GM18511 (cell line): ENCODE measurements around the gene PCGF1.
"Not testable (repeated sequence)": the region's sequence is repeated elsewhere in the genome, so short reads cannot be mapped to it uniquely, and the experiment has no call there.

Experiments
- ATAC-seq: cut with Tn5 transposase; IDR thresholded peaks from one replicate; pipeline ENCODE4 v1.9.1; 2021; ENCODE audit warnings: mild to moderate bottlenecking, moderate library complexity; ENCODE audit not compliant: unreplicated experiment

Gene PCGF1

DNA sequence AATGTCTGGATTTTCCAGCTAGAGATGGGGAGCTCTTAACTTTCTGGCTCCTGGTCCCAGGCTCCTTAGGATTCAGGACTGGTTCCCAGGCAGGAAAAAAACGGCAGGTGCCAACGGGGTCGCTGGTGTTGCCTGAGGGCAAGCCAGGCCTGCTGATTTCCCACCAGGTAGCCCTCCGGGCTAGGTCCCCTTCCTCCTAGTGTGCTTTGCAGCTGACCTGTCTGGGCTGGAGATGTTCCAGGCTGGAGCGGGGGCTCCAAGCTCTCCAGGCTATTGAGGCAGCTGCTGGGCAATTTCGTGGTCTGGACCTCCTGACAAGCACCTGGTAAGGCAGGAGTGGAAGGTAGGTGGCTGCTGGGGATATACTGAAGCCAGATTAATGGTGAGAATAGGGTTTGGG lies 33.0 kb downstream of the PCGF1 start:
- no peak for ATAC-seq

DNA sequence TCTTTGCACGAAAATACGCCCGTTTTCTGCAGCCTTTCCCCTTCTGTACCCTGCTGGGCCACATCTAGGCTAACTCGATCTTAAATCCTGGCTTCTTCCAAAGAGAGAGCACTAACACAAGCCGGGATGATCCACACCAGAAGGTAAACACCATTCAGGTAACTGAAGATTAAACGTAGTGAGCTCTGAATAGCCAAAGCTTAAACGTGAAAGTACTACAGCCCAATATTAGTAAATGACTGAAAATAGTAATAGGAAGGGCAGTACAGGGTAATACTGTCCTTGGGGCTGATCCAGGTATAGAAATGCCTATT lies 34.6 kb downstream of the PCGF1 start:
- ATAC-seq = no peak

DNA sequence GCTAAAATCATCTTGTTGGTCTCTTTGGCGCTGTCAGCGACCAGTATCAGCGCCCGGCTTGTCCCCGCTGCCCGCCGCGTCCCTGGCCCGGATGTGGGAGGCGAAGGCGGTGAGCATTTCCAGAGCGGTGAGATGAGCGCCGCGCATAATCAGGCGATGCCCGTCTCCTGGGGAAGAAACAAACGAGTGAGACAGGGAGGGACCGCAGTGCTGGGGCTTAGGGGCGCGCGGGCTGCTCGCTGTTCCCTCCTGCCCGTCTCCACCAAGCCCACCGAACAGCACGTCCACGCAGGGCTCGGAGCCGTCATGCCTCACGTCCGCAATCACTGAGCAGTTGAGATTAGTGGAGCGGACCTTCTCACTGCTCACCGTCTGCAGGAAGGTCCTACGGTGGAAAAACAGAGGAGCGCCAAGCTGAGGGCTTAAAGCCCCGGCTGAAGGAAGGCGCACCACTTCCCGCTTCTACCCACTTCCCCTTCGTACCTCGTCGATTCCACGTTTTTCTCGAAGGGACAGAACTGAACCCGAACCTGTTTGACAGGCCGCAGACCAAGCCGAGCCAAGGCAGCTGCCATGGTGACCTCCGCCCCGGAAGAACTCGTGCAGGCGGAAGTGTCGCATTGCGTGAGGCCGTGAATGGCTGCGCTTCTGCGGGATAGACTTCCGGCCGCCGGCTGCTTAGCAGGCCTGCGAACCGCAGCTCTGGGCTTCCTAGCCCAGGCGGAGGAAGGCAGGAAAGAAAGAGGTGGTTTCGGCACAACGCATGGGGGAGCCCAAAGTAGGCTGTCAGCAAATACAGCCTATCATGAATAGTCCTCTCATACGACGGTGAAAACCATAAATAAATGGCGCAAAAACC lies 35.2 kb downstream of the PCGF1 start, which contains the start of gene MRPL53:
MRPL53 (minus strand) TSS at position 595 of the 859 bp plus-strand sequence; CDS start at position 575, 20 bp downstream.
- peak; percentile 94 for ATAC-seq

DNA sequence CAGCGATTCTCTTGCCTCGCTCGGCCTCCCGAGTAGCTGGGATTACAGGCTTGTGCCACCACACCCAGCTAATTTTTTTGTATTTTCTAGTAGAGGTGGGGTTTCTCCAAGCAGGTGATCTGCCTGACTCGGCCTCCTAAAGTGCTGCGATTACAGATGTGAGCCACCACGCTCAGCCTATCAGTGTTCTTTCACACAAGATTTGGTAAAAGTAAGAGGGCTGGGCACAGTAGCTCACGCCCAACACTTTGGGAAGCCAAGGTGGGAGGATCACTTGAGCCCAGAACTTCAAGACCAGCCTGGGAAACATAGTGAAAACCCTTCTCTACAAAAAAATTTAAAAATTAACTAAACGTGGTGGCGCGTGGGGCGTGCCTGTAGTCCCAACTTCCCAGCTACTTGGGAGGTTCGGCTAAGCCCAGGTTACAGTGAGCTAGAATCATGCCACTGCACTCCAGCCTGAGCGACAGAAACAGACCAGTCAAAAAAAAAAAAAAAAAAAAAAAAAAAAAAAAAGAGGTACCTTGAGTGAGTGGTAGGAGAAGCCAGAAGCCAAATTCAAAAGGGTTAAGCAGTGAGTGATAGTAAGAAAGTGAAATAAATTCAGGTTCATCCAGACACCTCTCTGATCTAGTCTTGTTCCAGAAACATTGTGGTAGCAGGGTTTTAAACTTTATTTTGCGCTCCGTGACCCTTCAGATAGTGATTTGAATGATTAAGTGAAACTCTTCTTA lies 36.0 kb downstream of the PCGF1 start:
- ATAC-seq = no peak

DNA sequence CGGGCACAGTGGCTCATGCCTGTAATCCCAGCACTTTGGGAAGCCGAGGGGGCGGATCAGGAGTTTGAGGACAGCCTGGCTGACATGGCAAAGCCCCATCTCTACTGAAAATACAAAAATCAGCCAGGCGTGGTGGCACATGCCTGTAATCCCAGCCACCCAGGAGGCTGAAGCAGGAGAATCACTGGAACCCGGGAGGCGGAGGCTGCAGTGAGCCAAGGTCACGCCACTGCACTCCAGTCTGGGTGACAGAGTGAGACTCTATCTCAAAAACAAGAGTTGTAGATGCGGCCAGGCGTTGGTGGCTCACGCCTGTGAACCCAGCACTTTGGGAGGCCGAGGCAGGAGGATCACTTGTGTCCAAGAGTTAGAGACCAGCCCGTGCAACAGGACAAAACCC lies 36.8 kb downstream of the PCGF1 start:
- ATAC-seq = not testable (repeated sequence)

DNA sequence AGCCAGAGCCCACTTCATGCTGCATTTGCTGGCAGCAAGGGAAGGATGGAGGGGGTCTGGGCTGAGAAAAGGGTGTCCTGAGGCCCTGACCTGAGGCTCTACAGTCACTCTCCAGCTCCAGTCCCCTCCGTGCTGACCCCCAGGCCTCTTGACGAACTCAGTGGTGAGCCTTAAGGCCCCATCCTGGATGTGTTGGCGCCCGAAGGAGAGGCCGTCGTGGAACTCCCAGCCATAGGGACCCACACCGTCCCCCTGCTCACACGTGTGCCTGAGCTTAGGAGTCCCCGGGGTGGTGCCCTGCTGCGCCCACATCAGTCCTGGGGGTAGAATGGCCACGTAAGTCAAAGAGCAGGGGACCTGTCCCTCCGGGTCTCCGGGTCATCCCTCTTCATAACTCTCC lies 43.1 kb downstream of the PCGF1 start:
- ATAC-seq = peak; percentile 12

DNA sequence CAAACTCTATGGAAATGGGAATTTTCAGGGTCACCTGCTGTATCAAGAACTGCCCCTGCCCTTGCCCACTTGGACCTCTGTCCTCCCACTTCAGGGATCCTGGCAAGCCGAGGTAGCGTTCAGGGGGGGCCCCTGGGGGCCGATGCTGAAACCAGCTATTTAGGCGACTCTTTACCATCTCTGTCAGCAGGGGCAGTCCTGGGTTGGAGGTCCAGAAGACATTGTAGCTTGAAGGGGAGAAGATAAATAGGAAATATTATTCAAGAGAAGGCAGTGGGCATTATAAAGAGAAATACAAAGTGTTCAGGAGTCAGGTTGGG lies 44.7 kb downstream of the PCGF1 start:
- ATAC-seq = no peak

DNA sequence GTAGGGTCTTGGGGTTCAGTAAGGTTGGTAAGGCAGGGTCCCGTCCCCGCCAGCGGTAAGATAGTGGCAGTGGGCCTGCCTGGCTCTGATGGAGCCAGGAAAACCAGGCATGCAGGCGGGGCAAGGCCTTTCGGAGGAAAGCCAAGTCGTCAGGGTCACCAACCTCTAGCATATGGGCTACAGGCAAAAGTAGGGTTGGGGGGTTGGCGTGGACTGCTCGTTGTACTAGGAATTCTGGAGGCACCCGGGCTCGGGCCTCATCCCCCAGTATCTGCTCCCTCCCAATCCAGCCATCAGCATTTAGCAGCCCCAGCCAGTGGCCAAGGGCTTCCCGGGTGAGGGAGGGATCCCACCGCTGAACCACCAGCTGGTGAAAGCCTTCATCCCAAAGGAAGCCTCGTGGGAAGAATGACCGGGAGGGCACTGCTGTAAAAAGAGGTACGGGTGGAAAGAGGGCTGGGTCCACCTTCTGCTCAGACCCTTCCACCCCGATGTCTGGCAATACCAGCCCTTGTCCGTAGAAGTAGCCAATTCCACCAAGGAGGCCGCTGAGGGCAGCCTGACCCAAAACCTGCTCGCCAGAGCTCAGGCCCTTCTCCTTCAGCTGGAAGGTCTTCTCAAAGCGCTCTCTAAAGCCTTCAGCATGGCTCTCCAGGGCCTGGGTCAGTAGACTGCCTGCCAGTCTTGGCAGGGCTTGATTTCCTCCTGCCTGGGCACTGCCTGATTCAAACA lies 45.3 kb downstream of the PCGF1 start:
- ATAC-seq = no peak

DNA sequence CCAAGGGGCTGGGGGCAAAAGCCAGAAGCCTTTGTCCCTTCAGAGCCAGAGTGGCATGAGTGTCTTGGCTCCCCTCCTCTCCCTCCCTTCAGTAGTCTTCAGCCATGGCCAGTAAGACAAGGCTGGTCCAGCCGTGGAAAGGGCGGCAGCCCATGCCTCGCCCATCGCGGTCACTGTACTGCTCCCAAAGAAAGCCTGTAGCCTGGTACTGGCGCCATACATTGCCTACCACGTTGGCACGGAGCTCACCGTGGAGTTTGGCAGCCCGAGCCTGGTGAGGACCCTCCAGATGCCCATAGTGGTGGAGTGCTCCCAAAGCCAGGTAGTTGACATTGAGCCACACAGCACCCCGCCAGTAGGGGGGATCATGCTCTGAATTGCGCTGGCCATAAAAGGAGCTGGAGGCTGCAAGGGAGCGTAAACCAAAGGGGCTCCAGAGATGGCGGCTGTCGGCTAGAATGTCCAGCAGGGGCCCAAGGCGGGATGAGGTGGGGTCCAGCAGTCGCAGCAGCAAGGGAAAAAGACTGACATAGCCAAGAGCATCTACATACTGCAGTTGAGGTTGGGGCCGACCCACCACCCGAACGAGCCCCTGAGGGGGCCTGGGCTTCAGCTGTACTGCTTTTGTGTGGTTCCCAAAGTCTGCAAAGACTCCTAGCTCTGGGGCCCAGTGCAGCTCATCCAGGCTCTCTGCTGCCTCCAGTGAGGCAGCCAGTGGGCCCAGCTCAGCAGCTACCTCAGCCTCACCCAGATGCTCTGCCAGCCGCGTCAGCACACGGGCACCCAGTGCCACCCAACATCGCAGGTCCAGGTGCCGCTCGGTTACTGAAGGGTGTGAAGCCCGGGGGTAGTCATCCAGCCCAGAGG lies 46.1 kb downstream of the PCGF1 start:
- ATAC-seq = no peak

DNA sequence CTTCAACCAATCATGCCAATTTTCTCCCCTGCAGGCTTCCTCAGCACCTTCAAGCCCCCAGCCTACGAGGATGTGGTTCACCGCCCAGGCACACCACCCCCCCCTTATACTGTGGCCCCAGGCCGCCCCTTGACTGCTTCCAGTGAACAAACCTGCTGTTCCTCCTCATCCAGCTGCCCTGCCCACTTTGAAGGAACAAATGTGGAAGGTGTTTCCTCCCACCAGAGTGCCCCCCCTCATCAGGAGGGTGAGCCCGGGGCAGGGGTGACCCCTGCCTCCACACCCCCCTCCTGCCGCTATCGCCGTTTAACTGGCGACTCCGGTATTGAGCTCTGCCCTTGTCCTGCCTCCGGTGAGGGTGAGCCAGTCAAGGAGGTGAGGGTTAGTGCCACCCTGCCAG lies 47.3 kb downstream of the PCGF1 start:
- not testable (repeated sequence) for ATAC-seq

DNA sequence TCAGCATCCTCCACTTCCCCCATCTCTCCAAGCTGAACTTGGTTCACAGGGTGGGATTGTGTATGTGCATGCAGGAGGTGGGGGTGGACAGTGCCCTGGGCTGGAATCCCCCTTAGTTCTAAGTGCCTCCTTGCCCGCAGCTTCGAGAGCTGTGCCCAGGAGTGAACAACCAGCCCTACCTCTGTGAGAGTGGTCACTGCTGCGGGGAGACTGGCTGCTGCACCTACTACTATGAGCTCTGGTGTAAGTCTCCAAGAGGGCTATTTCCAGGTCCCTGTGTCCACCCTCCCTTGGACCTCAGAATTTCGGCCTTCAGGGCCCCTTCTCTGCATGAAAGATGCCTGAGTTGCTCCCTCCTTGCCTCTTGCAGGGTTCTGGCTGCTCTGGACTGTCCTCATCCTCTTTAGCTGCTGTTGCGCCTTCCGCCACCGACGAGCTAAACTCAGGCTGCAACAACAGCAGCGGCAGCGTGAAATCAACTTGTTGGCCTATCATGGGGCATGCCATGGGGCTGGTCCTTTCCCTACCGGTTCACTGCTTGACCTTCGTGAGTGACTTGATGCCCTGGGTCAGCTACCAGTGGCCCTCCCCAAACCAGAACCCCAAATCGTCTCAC lies 47.9 kb downstream of the PCGF1 start:
- ATAC-seq = not testable (repeated sequence)

DNA sequence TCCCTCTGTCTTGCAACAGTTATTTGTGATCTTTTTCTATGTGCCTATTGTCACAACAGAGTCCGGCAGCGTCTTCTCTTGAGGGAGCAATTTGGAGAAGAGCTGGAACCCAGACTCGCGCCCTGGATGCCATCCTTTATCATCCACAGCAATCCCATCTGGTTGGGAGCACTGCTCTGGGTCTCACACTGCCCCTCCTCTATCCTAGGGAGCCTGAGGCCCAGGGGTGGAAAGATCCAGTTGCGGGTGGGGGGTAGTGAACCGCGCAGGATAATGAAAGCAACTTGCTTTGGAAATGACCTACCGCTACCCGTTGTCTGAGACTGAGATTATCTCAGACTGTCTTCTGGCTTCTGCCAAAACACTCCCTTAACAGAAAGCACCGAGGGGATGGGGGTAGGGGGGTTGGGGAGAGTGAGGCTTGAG lies 48.5 kb downstream of the PCGF1 start:
- no peak for ATAC-seq

DNA sequence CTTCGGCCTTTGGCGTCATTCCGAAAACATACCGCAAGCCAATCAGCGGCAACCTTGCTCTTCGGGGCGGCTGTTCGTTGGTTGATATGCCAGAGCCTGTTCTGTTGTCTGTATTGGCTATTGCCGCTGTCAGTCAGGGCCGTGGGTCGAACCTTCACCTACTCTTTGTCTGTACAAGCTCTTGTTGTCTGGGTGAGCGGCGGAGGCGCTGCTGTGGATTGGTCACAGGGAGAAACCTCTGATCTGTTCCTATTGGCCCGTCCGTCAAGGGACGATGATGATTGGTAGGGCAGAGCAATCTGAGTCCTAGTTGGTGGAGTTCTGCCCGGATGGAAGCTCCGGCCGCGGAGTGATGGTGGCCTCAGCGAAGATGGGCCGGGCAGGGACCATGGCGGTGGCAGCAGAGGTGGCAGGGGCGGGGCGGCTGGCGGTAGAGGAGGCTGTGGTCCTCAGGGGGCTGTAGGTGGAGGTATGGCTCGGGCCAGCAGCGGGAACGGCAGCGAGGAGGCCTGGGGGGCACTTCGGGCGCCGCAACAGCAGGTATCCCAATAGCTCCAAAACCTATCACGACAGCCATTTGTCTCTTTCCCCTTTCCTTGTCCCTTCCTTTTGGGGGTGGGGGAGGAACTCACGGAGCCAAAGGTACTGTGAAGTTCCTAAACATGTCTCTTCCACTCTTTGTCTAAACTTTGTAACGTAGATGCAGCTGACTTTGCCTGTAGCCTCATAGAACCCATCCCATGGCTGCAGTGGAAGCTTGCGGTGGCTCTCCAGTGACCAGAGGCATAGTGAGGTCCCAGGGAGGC lies 49.2 kb downstream of the PCGF1 start, which contains the start of gene WBP1:
WBP1 (plus strand) TSS at position 307 of the 806 bp plus-strand sequence; CDS start at position 472, 165 bp downstream.
- peak; percentile 87 for ATAC-seq

DNA sequence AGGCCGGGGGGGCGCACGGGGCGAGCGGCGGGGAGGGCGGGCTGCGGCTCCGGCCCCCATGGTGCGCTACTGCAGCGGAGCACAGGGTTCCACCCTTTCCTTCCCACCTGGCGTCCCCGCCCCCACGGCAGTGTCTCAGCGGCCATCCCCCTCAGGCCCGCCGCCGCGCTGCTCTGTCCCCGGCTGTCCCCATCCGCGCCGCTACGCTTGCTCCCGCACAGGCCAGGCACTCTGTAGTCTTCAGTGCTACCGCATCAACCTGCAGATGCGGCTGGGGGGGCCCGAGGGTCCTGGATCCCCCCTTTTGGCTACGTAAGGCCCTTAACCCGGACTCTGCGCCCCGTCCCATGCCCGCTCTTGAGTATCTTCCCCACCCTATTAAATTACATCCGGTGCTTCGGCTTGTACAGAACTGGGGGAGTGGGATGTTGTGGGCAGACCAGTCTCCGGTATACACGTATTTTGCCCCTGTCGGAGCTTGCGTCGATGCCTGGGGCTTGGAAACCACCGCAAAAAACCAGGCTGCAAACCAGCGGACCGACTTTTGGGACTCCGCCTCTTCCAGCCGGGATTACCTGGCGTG lies 49.9 kb downstream of the PCGF1 start:
- peak; percentile 42 for ATAC-seq

DNA sequence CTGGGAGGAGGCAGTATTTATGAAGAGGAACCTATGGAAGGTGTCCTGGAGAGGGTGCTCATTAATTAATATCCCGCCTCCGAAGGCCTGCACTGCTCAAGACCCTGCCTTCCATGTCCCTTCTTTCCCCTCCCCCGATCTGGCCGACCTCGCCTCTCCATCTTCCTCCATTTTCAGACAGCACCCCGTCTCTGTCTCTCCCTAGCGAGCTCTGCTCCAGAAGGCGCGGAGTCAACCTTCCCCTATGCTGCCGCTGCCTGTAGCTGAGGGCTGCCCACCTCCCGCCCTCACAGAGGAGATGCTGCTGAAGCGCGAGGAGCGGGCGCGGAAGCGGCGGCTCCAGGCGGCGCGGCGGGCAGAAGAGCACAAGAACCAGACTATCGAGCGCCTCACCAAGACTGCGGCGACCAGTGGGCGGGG lies 50.4 kb downstream of the PCGF1 start:
- ATAC-seq = no peak
